ENCODE measurements around the gene KANTR. TPM values are rescaled to one million over a fixed set of nuclear protein-coding genes. Genes with fewer than 3 reads are reported as not detected.

KANTR gene
- total and polyA plus RNA-seq, 2 donors: 4.7 to 16.6 TPM

Other genes with a start within 250 kb of the KANTR start
- gene XAGE3, start 226.1 kb upstream of the KANTR start, total RNA-seq: not detected
- not detected for gene XAGE3, start 226.1 kb upstream of the KANTR start, polyA plus RNA-seq
- 8.4 TPM for gene FAM156B, start 196.8 kb upstream of the KANTR start, total RNA-seq
- gene FAM156B, start 196.8 kb upstream of the KANTR start, polyA plus RNA-seq: 70.5 TPM
- 8.7 TPM for gene FAM156A, start 135.6 kb upstream of the KANTR start, total RNA-seq
- 14.8 TPM for gene FAM156A, start 135.6 kb upstream of the KANTR start, polyA plus RNA-seq
- 0.61 TPM for gene GPR173, start 45.4 kb upstream of the KANTR start, total RNA-seq
- 1.5 TPM for gene GPR173, start 45.4 kb upstream of the KANTR start, polyA plus RNA-seq
- 12.7 TPM for gene TSPYL2, start 11.8 kb upstream of the KANTR start, total RNA-seq
- 256 TPM for gene TSPYL2, start 11.8 kb upstream of the KANTR start, polyA plus RNA-seq
- 48.3 TPM for gene KDM5C, start 131.1 kb downstream of the KANTR start, total RNA-seq
- gene KDM5C, start 131.1 kb downstream of the KANTR start, polyA plus RNA-seq: 29.0 TPM
- 2.3 TPM for gene IQSEC2, start 187.4 kb downstream of the KANTR start, total RNA-seq
- 10.2 TPM for gene IQSEC2, start 187.4 kb downstream of the KANTR start, polyA plus RNA-seq